Measurements from ENCODE around the gene TRIP12. TPM values are rescaled to one million over a fixed set of nuclear protein-coding genes. Genes with fewer than 3 reads are reported as not detected.
A peak's percentile ranks its signal among the peaks of the same experiment; 100 is the strongest.

Gene TRIP12
- polyA plus RNA-seq, 3 donors: 22.2 to 56.7 (median 44.0) TPM

GRCh38 chr2:229888031-229888430 lies 33.8 kb downstream of the TRIP12 start:
- DNase-seq: no peak
- no peaks in the 10 kb centered on the region for H3K27me3 ChIP-seq (ENCODE audit: control insufficient read depth in 2 of 2, insufficient read depth in 2 of 2, low read length in 2 of 2)
- H3K4me3 ChIP-seq (replicated peaks in 1 of 3; ENCODE audit: low read depth in 2 of 3, low read length in 3 of 3): no peak overlapping the region
- H3K36me3 ChIP-seq (replicated peaks in 1 of 2; ENCODE audit: control insufficient read depth in 1 of 2, insufficient read depth in 2 of 2, low read length in 2 of 2): peaks cover 14 to 52% of the 10 kb centered on the region in 2 donors
- H4K20me1 ChIP-seq (ENCODE audit: insufficient read depth, low read length): peaks cover 100% of the 10 kb centered on the region
- H3K27ac Mint-ChIP-seq: no peak overlapping the region
- H3K36me3 Mint-ChIP-seq: peaks cover 17 to 52% of the 10 kb centered on the region in 2 donors
- H3K27ac ChIP-seq (ENCODE audit: low read depth in 1 of 2, low read length in 2 of 2): no peak overlapping the region
- H3K4me1 Mint-ChIP-seq: peaks cover 3% of the 10 kb centered on the region
- H3K79me2 ChIP-seq (ENCODE audit: insufficient read depth, low read length): peaks cover 100% of the 10 kb centered on the region
- H3K9ac ChIP-seq (ENCODE audit: insufficient read depth, low read length, poor library complexity, severe bottlenecking): no peak overlapping the region
- H3K4me3 Mint-ChIP-seq: no peak overlapping the region
- no peaks in the 10 kb centered on the region for H3K9me3 Mint-ChIP-seq
- no peak overlapping the region for H2AFZ ChIP-seq (ENCODE audit: insufficient read depth, low read depth, low read length, poor library complexity, severe bottlenecking)
- H3K9me3 ChIP-seq (replicated peaks in 1 of 2; ENCODE audit: control insufficient read depth in 1 of 2, insufficient read depth in 1 of 2, low read length in 2 of 2): no peaks in the 10 kb centered on the region
- no peaks in the 10 kb centered on the region for H3K27me3 Mint-ChIP-seq (ENCODE audit: low read depth in 3 of 3)
- H3K4me2 ChIP-seq (replicated peaks; ENCODE audit: extremely low read depth, low read length, poor library complexity, severe bottlenecking): no peak overlapping the region
- no peaks in the 10 kb centered on the region for H3K4me1 ChIP-seq (ENCODE audit: control insufficient read depth in 1 of 2, insufficient read depth in 2 of 2, low read length in 2 of 2)
- intact Hi-C loops (cut with micrococcal nuclease): no loop called here
- no CpG with 5 or more reads among the region's 1 CpG for WGBS (ENCODE audit: insufficient coverage)
- TF ChIP-seq CTCF (IDR thresholded peaks at IDR 0.05): no peak

- Histone ChIP-seq H2AFZ (ENCODE audit: insufficient read depth, low read depth, low read length, poor library complexity, severe bottlenecking) (no peak overlapping the region), H3K9ac (ENCODE audit: insufficient read depth, low read length, poor library complexity, severe bottlenecking) (no peak overlapping the region), H3K36me3 (replicated peaks in 1 of 2; ENCODE audit: control insufficient read depth in 1 of 2, insufficient read depth in 2 of 2, low read length in 2 of 2) (peaks cover 14 to 51% of the 10 kb centered on the region in 2 donors), H3K9me3 (replicated peaks in 1 of 2; ENCODE audit: control insufficient read depth in 1 of 2, insufficient read depth in 1 of 2, low read length in 2 of 2) (no peaks in the 10 kb centered on the region), H3K4me3 (replicated peaks in 1 of 3; ENCODE audit: low read depth in 2 of 3, low read length in 3 of 3) (no peak overlapping the region), H3K27me3 (ENCODE audit: control insufficient read depth in 2 of 2, insufficient read depth in 2 of 2, low read length in 2 of 2) (no peaks in the 10 kb centered on the region), H3K4me1 (ENCODE audit: control insufficient read depth in 1 of 2, insufficient read depth in 2 of 2, low read length in 2 of 2) (no peaks in the 10 kb centered on the region), H4K20me1 (ENCODE audit: insufficient read depth, low read length) (peaks cover 100% of the 10 kb centered on the region), H3K27ac (ENCODE audit: low read depth in 1 of 2, low read length in 2 of 2) (no peak overlapping the region), H3K79me2 (ENCODE audit: insufficient read depth, low read length) (peaks cover 100% of the 10 kb centered on the region), H3K4me2 (replicated peaks; ENCODE audit: extremely low read depth, low read length, poor library complexity, severe bottlenecking) (no peak overlapping the region)
- WGBS (ENCODE audit: insufficient coverage): no CpG with 5 or more reads among the region's 1 CpG
- Mint-ChIP-seq H3K9me3 (no peaks in the 10 kb centered on the region), H3K4me3 (no peak overlapping the region), H3K27me3 (ENCODE audit: low read depth in 3 of 3) (no peaks in the 10 kb centered on the region), H3K4me1 (peaks cover 3% of the 10 kb centered on the region), H3K27ac (peak overlapping the region in 2 of 7 donors; percentile 4 to 40), H3K36me3 (peaks cover 14 to 46% of the 10 kb centered on the region in 2 donors)
- no peak for TF ChIP-seq CTCF (IDR thresholded peaks at IDR 0.05)
- no peak for DNase-seq
- intact Hi-C loops (cut with micrococcal nuclease): no loop called here
Observed at GRCh38 chr2:229887441-229887840, 34.4 kb downstream of the TRIP12 start.
